ENCODE results near the gene NDUFAF8.

- TF ChIP-seq, protein P1, sequence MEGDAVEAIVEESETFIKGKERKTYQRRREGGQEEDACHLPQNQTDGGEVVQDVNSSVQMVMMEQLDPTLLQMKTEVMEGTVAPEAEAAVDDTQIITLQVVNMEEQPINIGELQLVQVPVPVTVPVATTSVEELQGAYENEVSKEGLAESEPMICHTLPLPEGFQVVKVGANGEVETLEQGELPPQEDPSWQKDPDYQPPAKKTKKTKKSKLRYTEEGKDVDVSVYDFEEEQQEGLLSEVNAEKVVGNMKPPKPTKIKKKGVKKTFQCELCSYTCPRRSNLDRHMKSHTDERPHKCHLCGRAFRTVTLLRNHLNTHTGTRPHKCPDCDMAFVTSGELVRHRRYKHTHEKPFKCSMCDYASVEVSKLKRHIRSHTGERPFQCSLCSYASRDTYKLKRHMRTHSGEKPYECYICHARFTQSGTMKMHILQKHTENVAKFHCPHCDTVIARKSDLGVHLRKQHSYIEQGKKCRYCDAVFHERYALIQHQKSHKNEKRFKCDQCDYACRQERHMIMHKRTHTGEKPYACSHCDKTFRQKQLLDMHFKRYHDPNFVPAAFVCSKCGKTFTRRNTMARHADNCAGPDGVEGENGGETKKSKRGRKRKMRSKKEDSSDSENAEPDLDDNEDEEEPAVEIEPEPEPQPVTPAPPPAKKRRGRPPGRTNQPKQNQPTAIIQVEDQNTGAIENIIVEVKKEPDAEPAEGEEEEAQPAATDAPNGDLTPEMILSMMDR (IDR thresholded peaks at IDR 0.05; ENCODE audit: poor library complexity, severe bottlenecking) = no peak
- TF ChIP-seq EZH2 (IDR thresholded peaks at IDR 0.05; ENCODE audit: borderline replicate concordance, insufficient read depth, low read length, poor library complexity, severe bottlenecking) (no peak), POLR2AphosphoS5 (IDR thresholded peaks at IDR 0.05) (no peak), RAD21 (conservative IDR thresholded peaks at IDR 0.05) (no peak)
Measured at GRCh38 chr17:81234506-81234855, 4.6 kb upstream of the NDUFAF8 start.

Data from neural cell (in vitro differentiated cells).